Activated effector memory CD4-positive, alpha-beta T cell treated with anti-CD3 and anti-CD28 coated beads, Interleukin-2, amount 50 U/mL, for 16 hours (primary cell): ENCODE data around the gene NUDT7.

Source experiments
- DNase-seq: peaks from one replicate; pipeline ENCODE4 v3.0.0-alpha.2; 2020

The NUDT7 gene

GRCh38 chr16:77782694-77783093 lies 60.4 kb downstream of the NUDT7 start:
- DNase-seq: no peak

GRCh38 chr16:77784441-77785372 lies 62.4 kb downstream of the NUDT7 start:
- DNase-seq: no peak

GRCh38 chr16:77785373-77785764 lies 63.1 kb downstream of the NUDT7 start:
- DNase-seq: no peak

GRCh38 chr16:77786186-77786847 lies 64.0 kb downstream of the NUDT7 start:
- DNase-seq: no peak

GRCh38 chr16:77787452-77787851 lies 65.1 kb downstream of the NUDT7 start:
- DNase-seq: no peak

- DNase-seq: no peak
These were observed 66.1 kb downstream of the NUDT7 start, which contains the start of gene VAT1L for GRCh38 chr16:77788181-77789084. TSS of gene VAT1L (plus strand) at chr16:77788564. CDS start at chr16:77788683, 119 bp downstream.

GRCh38 chr16:77789085-77790008 lies 67.0 kb downstream of the NUDT7 start:
- DNase-seq: no peak

- no peak for DNase-seq
These were observed 67.7 kb downstream of the NUDT7 start for GRCh38 chr16:77790009-77790372.

GRCh38 chr16:77790912-77791311 lies 68.6 kb downstream of the NUDT7 start:
- no peak for DNase-seq
